MCF 10A (cell line): ENCODE measurements around the gene NAP1L5. TPM values are rescaled to one million over a fixed set of nuclear protein-coding genes. Genes with fewer than 3 reads are reported as not detected.

Experiments
- BruUV-seq: library from RNA; stranded (reverse); fragments of 400-500 nt; replicated peaks from 2 replicates; lab custom pipeline; 2021; lab: Mats Ljungman, UMichigan
- CTCF ChIA-PET: fragments of 300-600 bp; sonication (Branson Sonifier 250); formaldehyde crosslinking; extraction: SDS; loops from one replicate; lab custom pipeline; 2021; ENCODE audit warnings: antibody characterized with exemption, inconsistent platforms; lab: Yijun Ruan, JAX
- POLR2A ChIA-PET: fragments of 300-600, 350-650 bp; sonication (Branson Sonifier 250); formaldehyde crosslinking; extraction: SDS; loops from one replicate; lab custom pipeline; 2020; ENCODE audit warnings: antibody characterized with exemption, inconsistent platforms; lab: Yijun Ruan, JAX
- DNase-seq: peaks from one replicate; pipeline ENCODE4 v3.0.0-alpha.2; 2018; ENCODE audit not compliant: unreplicated experiment
- H3K27ac Mint-ChIP-seq: one replicate; pipeline ENCODE4 v1.8.0; 2022; ENCODE audit warnings: mild to moderate bottlenecking, low read depth, mixed read lengths; ENCODE audit not compliant: unreplicated experiment
- H3K27me3 Mint-ChIP-seq: one replicate; pipeline ENCODE4 v1.8.0; 2022; ENCODE audit warnings: mixed read lengths; ENCODE audit not compliant: insufficient read depth, unreplicated experiment
- H3K36me3 Mint-ChIP-seq: one replicate; pipeline ENCODE4 v1.8.0; 2022; ENCODE audit warnings: mild to moderate bottlenecking, moderate library complexity, mixed read lengths; ENCODE audit not compliant: insufficient read depth, unreplicated experiment
- H3K4me1 Mint-ChIP-seq: one replicate; pipeline ENCODE4 v1.8.0; 2022; ENCODE audit warnings: mixed read lengths; ENCODE audit not compliant: insufficient read depth, unreplicated experiment
- H3K4me3 Mint-ChIP-seq: one replicate; pipeline ENCODE4 v1.8.0; 2022; ENCODE audit warnings: mild to moderate bottlenecking, moderate library complexity, mixed read lengths; ENCODE audit not compliant: unreplicated experiment
- H3K9me3 Mint-ChIP-seq: one replicate; pipeline ENCODE4 v1.8.0; 2022; ENCODE audit warnings: mixed read lengths; ENCODE audit not compliant: unreplicated experiment
- intact Hi-C: fragments of 100-400 bp; cut with micrococcal nuclease; formaldehyde crosslinking; loops from 2 replicates; pipeline ENCODE4 v1.14.1; 2022
- total RNA-seq: library from RNA; stranded (reverse); gene quantifications from 2 replicates; pipeline ENCODE4 v1.2.3, GENCODE V29; 2022
- TF ChIP-seq, protein P1 (sequence below): fragments of 200-600 bp; IDR thresholded peaks from one replicate; pipeline ENCODE4 v1.8.0; 2022; ENCODE audit warnings: antibody characterized with exemption, mild to moderate bottlenecking; ENCODE audit not compliant: unreplicated experiment

The NAP1L5 gene
- total RNA-seq, 1 experiment from 2014 or later, result 0.30 TPM

DNA sequence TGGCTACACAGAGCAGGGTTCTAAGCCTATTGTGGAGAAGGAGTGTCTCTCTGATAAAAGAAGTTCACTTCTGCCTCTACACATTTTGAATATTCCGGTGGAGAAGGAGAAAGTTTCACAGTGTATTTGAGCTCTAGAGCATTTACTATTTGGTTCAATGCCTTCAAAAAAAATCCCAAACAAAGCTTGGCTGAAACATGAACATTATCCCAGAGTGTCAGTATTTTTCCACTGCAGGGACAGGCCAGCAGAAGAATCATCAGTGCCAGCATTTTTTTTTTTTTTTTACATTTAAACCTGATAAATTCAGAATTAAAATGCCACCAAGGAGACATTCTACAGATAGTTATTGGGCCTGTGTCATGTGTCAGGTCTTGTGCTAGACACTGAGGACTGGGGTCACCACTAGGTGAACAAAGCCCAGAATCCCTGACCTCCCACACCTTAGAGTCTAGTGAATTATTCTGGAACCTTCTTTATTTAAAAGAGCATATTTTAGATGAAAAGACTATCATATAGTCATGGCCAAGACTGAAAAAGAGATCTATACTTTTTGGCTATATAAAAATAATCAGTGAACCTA is 48.0 kb upstream of the NAP1L5 start:
- no peaks in the 10 kb centered on the region for H3K4me1 Mint-ChIP-seq
- DNase-seq, result no peak
- CTCF ChIA-PET, result interaction anchor here (0.6 to 1.8 kb wide), 5 partner anchors 37 to 366 kb away, joined by 3 to 5 read pairs (median 4); partner anchors contain the start of gene TIGD2
- intact Hi-C loops, result no loop called here
- BruUV-seq, result no TSS peak
- TF ChIP-seq, protein P1, sequence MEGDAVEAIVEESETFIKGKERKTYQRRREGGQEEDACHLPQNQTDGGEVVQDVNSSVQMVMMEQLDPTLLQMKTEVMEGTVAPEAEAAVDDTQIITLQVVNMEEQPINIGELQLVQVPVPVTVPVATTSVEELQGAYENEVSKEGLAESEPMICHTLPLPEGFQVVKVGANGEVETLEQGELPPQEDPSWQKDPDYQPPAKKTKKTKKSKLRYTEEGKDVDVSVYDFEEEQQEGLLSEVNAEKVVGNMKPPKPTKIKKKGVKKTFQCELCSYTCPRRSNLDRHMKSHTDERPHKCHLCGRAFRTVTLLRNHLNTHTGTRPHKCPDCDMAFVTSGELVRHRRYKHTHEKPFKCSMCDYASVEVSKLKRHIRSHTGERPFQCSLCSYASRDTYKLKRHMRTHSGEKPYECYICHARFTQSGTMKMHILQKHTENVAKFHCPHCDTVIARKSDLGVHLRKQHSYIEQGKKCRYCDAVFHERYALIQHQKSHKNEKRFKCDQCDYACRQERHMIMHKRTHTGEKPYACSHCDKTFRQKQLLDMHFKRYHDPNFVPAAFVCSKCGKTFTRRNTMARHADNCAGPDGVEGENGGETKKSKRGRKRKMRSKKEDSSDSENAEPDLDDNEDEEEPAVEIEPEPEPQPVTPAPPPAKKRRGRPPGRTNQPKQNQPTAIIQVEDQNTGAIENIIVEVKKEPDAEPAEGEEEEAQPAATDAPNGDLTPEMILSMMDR, result no peak
- no peaks in the 10 kb centered on the region for H3K27me3 Mint-ChIP-seq
- no peaks in the 10 kb centered on the region for H3K9me3 Mint-ChIP-seq
- H3K27ac Mint-ChIP-seq, result no peak overlapping the region
- peaks cover 33% of the 10 kb centered on the region for H3K36me3 Mint-ChIP-seq
- POLR2A ChIA-PET, result interaction anchor here (0.7 kb wide), 1 partner anchor 300 kb away, joined by 4 read pairs; no protein-coding TSS in a partner anchor
- no peak overlapping the region for H3K4me3 Mint-ChIP-seq

DNA sequence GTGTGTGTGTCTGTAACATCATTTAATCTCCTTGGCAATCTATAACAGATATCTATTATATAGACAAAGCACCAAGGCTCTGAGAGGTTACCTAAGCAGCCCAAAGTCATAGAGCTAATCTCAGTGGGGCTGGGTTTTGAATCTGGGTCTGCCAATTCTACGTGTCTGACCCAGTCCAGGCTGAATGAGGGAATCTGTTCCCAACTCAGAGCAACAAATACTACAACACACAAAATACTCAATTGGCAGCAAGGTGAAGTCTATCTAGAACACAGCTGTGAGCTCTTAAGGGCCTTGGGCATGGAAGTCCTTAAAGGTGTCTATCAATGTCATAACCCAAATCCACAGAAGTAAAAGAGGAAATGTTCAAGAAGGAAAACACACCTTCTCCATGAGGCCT is 47.5 kb upstream of the NAP1L5 start:
- H3K36me3 Mint-ChIP-seq, result peaks cover 32% of the 10 kb centered on the region
- no peaks in the 10 kb centered on the region for H3K9me3 Mint-ChIP-seq
- H3K4me3 Mint-ChIP-seq, result no peak overlapping the region
- TF ChIP-seq, protein P1, result no peak
- ChIA-PET CTCF (interaction anchor here (0.6 to 1.2 kb wide), 4 partner anchors 36 to 366 kb away, joined by 3 to 5 read pairs (median 4); partner anchors contain the start of gene TIGD2), POLR2A (interaction anchor here (0.7 kb wide), 1 partner anchor 300 kb away, joined by 4 read pairs; no protein-coding TSS in a partner anchor)
- H3K27ac Mint-ChIP-seq, result no peak overlapping the region
- H3K4me1 Mint-ChIP-seq, result no peaks in the 10 kb centered on the region
- no TSS peak for BruUV-seq
- intact Hi-C loops, result no loop called here
- H3K27me3 Mint-ChIP-seq, result no peaks in the 10 kb centered on the region
- no peak for DNase-seq

DNA sequence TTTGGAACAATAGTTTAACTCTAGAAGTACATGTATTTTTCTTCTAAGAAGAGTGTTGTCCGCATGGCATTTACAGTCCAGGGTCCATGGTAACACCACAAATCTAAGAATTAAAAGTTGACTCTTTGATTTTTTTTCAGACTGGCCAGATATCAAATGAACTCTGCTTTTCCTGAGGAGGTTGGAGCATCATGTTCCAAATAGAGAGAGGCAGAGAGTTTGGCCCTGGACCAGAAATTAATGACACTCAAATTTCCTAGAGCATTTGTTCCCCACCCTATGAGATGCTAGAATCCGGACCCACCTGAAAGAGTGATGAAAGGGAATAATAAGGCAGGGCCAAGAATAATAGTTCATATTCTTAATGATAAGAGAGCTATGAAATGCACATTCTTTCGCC is 47.0 kb upstream of the NAP1L5 start:
- no peaks in the 10 kb centered on the region for H3K27me3 Mint-ChIP-seq
- CTCF ChIA-PET, result interaction anchor here (1.2 kb wide), 1 partner anchor 86 kb away, joined by 3 read pairs; no protein-coding TSS in a partner anchor
- BruUV-seq, result no TSS peak

DNA sequence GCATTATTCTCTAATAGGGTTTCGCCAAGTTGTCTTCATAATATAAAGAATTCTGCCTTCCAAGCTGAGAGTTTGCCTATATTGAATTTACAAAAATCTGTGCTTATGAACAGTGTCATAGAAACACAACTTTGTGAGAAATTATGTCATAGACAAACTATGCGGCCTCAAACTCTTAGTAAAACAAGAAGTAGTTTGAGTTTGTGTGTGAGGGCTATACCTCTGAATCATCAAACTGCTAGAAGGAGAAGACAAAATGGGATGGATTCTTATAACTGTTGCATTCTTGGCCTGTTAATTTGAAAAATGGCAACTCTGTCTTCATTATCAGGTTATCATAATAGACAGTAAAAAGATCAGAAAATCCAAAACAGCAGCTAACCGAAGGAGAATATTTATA is 46.1 kb upstream of the NAP1L5 start:
- intact Hi-C loops, result no loop called here
- H3K9me3 Mint-ChIP-seq, result no peaks in the 10 kb centered on the region
- no peaks in the 10 kb centered on the region for H3K27me3 Mint-ChIP-seq
- H3K36me3 Mint-ChIP-seq, result peaks cover 24% of the 10 kb centered on the region
- H3K27ac Mint-ChIP-seq, result no peak overlapping the region
- TF ChIP-seq, protein P1, result no peak
- H3K4me3 Mint-ChIP-seq, result no peak overlapping the region
- H3K4me1 Mint-ChIP-seq, result no peaks in the 10 kb centered on the region
- DNase-seq, result no peak
- BruUV-seq, result no TSS peak
- ChIA-PET CTCF (interaction anchor here (0.7 kb wide), 1 partner anchor 204 kb away, joined by 4 read pairs; no protein-coding TSS in a partner anchor), POLR2A (no interaction called here)

More for the DNA sequence above, 47.0 kb upstream of the NAP1L5 start:
- no peak for DNase-seq
- Mint-ChIP-seq H3K4me3 (no peak overlapping the region), H3K4me1 (no peaks in the 10 kb centered on the region), H3K36me3 (peaks cover 29% of the 10 kb centered on the region), H3K9me3 (no peaks in the 10 kb centered on the region), H3K27ac (no peak overlapping the region)
- TF ChIP-seq, protein P1, result no peak
- POLR2A ChIA-PET, result no interaction called here
- intact Hi-C loops, result no loop called here
